Gastrocnemius medialis (tissue), 4 donors: ENCODE data around the gene AP3B1. TPM values are rescaled to one million over a fixed set of nuclear protein-coding genes. Genes with fewer than 3 reads are reported as not detected.

Experiments
- ATAC-seq, 2 donors: fragments of 150-250 bp; one replicate each; pipeline ENCODE4 v1.9.1; 2016
- DNase-seq, 2 donors: peaks; one replicate each; pipeline ENCODE4 v3.0.0-alpha.2; 2019
- H3K27ac ChIP-seq, 4 donors: fragments of 200-600 bp; sonication (generic); 1 replicate in 1 of 4; 2 replicates in 3 of 4; pipeline ENCODE4 v1.5.1; 2016 to 2018; ENCODE audit warnings: mild to moderate bottlenecking in 2 of 4, moderate library complexity in 1 of 4
- H3K27me3 ChIP-seq, 3 donors: fragments of 200-600 bp; sonication (generic) in 2 of 3; 1 replicate in 1 of 3; 2 replicates in 2 of 3; pipeline versions ENCODE4 v1.5.1 to v1.6.0; 2016 to 2019; ENCODE audit warnings: mild to moderate bottlenecking in 1 of 3, moderate library complexity in 1 of 3
- H3K36me3 ChIP-seq, 2 donors: fragments of 200-600 bp; sonication (generic) in 1 of 2; one replicate each; pipeline ENCODE4 v1.5.1; 2017 to 2018
- H3K4me1 ChIP-seq, 2 donors: fragments of 200-600 bp; sonication (generic) in 1 of 2; one replicate each; pipeline ENCODE4 v1.5.1; 2016 to 2017; ENCODE audit warnings: mild to moderate bottlenecking in 2 of 2
- H3K4me3 ChIP-seq, 4 donors: fragments of 200-600 bp; sonication (generic) in 3 of 4; 1 replicate in 1 of 4; 2 replicates in 3 of 4; pipeline ENCODE4 v1.5.1; 2016 to 2019; ENCODE audit warnings: mild to moderate bottlenecking in 2 of 4
- H3K9me3 ChIP-seq, 3 donors: fragments of 200-600 bp; sonication (generic) in 2 of 3; 1 replicate in 1 of 3; 2 replicates in 2 of 3; pipeline ENCODE4 v1.5.1; 2016 to 2019
- POLR2A ChIP-seq, 2 donors: fragments of 450-650 bp; IDR thresholded peaks; one replicate each; pipeline ENCODE4 v1.6.1; 2017; ENCODE audit warnings: antibody characterized with exemption in 2 of 2, mild to moderate bottlenecking in 2 of 2, moderate library complexity in 2 of 2
- in situ Hi-C, 4 donors: fragments of 200-750 bp; cut with MboI; loops; one replicate each; pipeline versions ENCODE4 v1.15.0 to v1.8.0; 2017; ENCODE audit warnings: low sequenced_read_pairs in 4 of 4
- intact Hi-C: fragments of 100-400 bp; cut with DNase I; formaldehyde crosslinking; loops from one replicate; pipeline ENCODE4 v1.15.1; 2023; ENCODE audit warnings: low total_unique reads
- total RNA-seq, 4 donors: library from RNA; depleted of rRNA; stranded (reverse); fragments of >200 nt; gene quantifications; one replicate each; pipeline versions ENCODE4 v1.1.0 to v1.2.3, GENCODE V29; 2016
- TF ChIP-seq, protein P1 (sequence below), 5 experiments: fragments of 450-650 bp in 3 of 5; fragments of 200-600 bp in 2 of 5; sonication (generic) in 2 of 5; IDR thresholded peaks in 4 of 5; conservative IDR thresholded peaks in 1 of 5; 1 replicate in 4 of 5; 2 replicates in 1 of 5; pipeline ENCODE4 v1.5.1; 2016 to 2019; ENCODE audit warnings: antibody characterized with exemption in 5 of 5, mild to moderate bottlenecking in 3 of 5, moderate library complexity in 3 of 5

Gene AP3B1
- total RNA-seq, 4 donors from 2014 or later = 17.9 to 26.0 (median 22.6) TPM

DNA sequence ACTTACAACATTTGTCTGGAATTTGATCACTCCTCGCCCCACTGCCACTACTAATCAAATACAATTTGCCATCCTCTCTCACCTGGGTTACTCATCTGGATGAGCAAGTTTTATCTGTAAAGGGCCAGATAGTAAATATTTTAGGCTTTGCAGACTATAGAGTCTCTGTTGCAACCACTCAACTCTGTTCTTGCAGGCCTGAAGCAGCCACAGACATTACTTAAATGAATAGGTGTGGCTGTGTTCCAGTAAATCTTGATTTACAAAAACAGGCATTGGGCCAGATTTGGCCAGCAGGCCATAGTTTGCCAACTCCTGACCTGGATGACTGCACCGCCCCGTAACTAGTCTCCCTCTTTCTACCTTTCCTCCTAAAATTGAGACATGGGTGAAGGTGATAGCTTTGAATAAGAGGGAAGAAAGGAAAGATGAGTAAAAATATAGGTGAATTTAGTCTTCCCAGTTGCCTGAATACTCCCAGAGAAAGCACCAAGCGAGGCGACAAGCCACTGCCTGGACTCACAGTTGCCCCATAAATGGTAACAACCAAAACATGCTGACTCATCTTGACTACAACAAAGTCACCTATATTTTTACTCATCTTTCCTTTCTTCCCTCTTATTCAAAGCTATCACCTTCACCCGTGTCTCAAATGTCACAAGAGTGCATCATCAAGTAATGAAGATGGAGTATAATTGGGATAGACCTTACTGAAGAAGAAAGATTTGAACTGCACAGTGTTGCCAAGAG lies 33.4 kb upstream of the AP3B1 start:
- in situ Hi-C loops (no loop called here), intact Hi-C loops (no loop called here)
- H3K4me3 ChIP-seq = no peak overlapping the region
- ATAC-seq = no peak
- TF ChIP-seq POLR2A (IDR thresholded peaks at IDR 0.05) = no peak
- TF ChIP-seq, protein P1, sequence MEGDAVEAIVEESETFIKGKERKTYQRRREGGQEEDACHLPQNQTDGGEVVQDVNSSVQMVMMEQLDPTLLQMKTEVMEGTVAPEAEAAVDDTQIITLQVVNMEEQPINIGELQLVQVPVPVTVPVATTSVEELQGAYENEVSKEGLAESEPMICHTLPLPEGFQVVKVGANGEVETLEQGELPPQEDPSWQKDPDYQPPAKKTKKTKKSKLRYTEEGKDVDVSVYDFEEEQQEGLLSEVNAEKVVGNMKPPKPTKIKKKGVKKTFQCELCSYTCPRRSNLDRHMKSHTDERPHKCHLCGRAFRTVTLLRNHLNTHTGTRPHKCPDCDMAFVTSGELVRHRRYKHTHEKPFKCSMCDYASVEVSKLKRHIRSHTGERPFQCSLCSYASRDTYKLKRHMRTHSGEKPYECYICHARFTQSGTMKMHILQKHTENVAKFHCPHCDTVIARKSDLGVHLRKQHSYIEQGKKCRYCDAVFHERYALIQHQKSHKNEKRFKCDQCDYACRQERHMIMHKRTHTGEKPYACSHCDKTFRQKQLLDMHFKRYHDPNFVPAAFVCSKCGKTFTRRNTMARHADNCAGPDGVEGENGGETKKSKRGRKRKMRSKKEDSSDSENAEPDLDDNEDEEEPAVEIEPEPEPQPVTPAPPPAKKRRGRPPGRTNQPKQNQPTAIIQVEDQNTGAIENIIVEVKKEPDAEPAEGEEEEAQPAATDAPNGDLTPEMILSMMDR (IDR thresholded peaks at IDR 0.05 in 4 of 5, conservative IDR thresholded peaks at IDR 0.05 in 1 of 5) = no peak
- H3K4me1 ChIP-seq = no peaks in the 10 kb centered on the region
- no peak overlapping the region for H3K27ac ChIP-seq
- no peak for DNase-seq
- no peaks in the 10 kb centered on the region for H3K36me3 ChIP-seq
- H3K27me3 ChIP-seq = no peaks in the 10 kb centered on the region
- H3K9me3 ChIP-seq = no peaks in the 10 kb centered on the region

DNA sequence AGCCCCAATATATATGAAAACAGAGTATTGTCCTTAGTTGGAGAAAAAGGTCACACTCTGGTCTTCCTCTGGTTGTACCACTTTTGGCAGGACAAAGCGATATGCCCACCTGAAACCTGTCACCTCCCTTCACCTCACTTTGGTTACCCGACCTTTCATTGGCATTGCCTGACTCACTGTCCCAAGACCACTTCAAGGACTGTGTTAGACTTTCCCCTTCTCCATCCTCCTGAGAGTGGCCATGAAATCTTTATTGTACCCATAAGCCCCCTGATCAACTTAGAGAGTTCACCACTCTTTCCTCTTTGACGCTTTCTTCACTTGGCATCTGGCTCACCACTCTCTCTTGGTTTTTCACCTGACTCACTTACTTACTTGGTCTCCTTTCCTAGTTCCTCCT lies 32.4 kb upstream of the AP3B1 start:
- TF ChIP-seq, protein P1 (IDR thresholded peaks at IDR 0.05 in 4 of 5, conservative IDR thresholded peaks at IDR 0.05 in 1 of 5) = no peak
- no peak for TF ChIP-seq POLR2A (IDR thresholded peaks at IDR 0.05)
- no peaks in the 10 kb centered on the region for H3K27me3 ChIP-seq
- no peak overlapping the region for H3K27ac ChIP-seq
- no peaks in the 10 kb centered on the region for H3K4me1 ChIP-seq
- H3K36me3 ChIP-seq = no peaks in the 10 kb centered on the region
- no peak for ATAC-seq
- in situ Hi-C loops (no loop called here), intact Hi-C loops (no loop called here)
- no peaks in the 10 kb centered on the region for H3K9me3 ChIP-seq
- H3K4me3 ChIP-seq = no peak overlapping the region
- no peak for DNase-seq

DNA sequence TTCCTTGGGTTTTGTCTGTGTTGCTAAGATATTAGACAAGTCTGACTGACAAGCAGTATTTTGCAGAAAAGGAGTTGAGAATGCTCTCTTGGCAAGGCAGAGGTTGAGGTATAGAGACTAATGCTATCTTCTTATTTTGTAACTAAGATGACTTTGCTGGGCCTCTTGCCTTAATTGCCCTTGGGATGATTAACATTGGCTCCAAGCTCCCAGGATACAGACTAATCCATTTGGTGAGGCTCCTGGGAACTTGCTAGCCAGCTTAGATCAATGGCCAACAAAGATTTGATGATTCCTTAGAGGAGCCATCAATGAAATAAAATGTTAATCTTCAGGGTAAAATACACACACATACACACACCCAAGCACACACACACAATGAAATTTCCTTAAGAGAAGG lies 28.7 kb upstream of the AP3B1 start:
- no peaks in the 10 kb centered on the region for H3K4me1 ChIP-seq
- H3K36me3 ChIP-seq = no peaks in the 10 kb centered on the region
- no peak overlapping the region for H3K27ac ChIP-seq
- intact Hi-C loops (no loop called here), in situ Hi-C loops (loop anchor here in 1 of 4 donors (25.0 kb wide), 1 partner anchor 639 kb away; no protein-coding TSS in a partner anchor)
- no peak for DNase-seq
- H3K4me3 ChIP-seq = no peak overlapping the region
- H3K27me3 ChIP-seq = no peaks in the 10 kb centered on the region
- no peaks in the 10 kb centered on the region for H3K9me3 ChIP-seq
- ATAC-seq = no peak
- TF ChIP-seq, protein P1 (IDR thresholded peaks at IDR 0.05 in 4 of 5, conservative IDR thresholded peaks at IDR 0.05 in 1 of 5) = no peak
- no peak for TF ChIP-seq POLR2A (IDR thresholded peaks at IDR 0.05)

DNA sequence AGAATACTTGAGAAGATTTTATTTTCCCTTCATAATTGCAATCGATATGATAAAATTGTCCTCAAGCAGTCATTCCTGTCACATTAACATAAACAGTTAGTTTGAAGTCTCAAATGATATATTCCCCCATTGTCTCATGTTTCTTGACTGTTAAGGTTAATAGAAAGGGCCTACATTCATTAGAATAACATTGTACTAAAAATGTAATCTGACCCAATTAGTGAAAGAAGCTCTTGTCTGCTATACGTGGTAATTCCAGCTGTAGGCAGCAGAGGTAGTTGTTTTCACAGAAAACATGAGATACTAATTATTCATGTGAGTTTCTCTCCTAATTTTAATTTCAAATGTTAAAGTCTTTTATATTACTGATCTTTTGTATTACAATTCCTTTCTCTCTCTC lies 25.9 kb upstream of the AP3B1 start:
- H3K4me3 ChIP-seq = no peak overlapping the region
- no peaks in the 10 kb centered on the region for H3K9me3 ChIP-seq
- ATAC-seq (no peak), DNase-seq (no peak)
- no peaks in the 10 kb centered on the region for H3K4me1 ChIP-seq
- intact Hi-C loops (no loop called here), in situ Hi-C loops (loop anchor here in 1 of 4 donors (25.0 kb wide), 1 partner anchor 642 kb away; no protein-coding TSS in a partner anchor)
- H3K27ac ChIP-seq = no peak overlapping the region
- no peak for TF ChIP-seq POLR2A (IDR thresholded peaks at IDR 0.05)
- TF ChIP-seq, protein P1 (IDR thresholded peaks at IDR 0.05 in 4 of 5, conservative IDR thresholded peaks at IDR 0.05 in 1 of 5) = peak in 3 of 5 experiments; percentile 33 to 50 (median 37)
- H3K36me3 ChIP-seq = no peaks in the 10 kb centered on the region
- H3K27me3 ChIP-seq = no peaks in the 10 kb centered on the region
